Measurements from ENCODE around the gene CLEC4G.

Gene CLEC4G

DNA sequence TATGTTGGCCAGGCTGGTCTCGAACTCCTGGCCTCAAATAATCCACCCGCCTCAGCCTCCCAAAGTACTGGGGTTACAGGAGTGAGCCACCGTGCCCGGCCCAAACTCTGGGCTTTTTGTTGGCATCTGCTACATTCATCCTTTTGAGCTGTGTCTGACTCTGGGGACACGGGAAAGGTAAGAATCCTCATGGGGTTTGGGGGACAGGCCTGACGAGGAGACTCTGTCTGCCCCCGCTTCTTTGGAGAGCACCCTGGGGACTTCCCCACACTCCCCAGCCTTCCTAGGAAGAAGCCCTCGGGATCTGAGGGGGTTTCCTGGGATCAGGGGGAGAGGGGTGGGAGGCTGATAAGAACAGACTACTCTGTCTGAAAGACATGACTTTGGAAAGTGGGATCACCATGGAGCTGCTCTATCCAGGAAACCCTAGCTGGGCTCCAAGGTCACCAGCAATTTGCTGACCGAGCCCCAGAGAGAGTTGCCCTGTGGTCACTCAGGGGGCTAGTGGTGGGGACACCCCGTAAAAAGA is 21.9 kb downstream of the CLEC4G start:
- TF ChIP-seq NFIC (IDR thresholded peaks at IDR 0.05) (no peak), CEBPB (IDR thresholded peaks at IDR 0.05) (no peak), FOXM1 (IDR thresholded peaks at IDR 0.05; ENCODE audit: borderline replicate concordance, low read depth) (no peak)
- TF ChIP-seq, protein P1, sequence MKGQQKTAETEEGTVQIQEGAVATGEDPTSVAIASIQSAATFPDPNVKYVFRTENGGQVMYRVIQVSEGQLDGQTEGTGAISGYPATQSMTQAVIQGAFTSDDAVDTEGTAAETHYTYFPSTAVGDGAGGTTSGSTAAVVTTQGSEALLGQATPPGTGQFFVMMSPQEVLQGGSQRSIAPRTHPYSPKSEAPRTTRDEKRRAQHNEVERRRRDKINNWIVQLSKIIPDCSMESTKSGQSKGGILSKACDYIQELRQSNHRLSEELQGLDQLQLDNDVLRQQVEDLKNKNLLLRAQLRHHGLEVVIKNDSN (IDR thresholded peaks at IDR 0.05) = no peak

DNA sequence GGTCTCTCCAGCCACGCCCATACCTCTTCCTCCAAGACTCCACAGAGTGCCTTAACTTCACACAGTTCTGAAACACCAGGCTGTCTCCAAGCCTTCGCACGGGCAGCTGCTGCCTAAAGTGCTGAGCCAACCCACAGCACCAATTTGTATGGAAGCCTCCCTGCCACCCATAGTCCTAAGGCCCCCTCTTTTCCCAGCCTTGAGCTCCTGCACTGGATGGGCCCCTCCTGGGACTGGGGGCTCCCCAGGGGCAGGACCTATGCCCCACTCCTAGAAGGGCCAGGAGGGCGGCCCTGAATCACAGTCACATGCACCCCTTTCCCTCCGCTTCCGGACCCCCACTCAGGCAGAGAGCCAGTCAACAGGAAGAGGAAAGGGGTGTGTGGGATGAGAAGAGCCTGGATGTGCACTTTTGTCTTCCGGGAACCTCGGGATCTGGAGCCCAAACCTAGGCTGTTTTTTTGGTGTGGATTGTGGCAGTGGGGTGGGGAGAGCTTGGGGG is 24.9 kb downstream of the CLEC4G start:
- TF ChIP-seq CEBPB (IDR thresholded peaks at IDR 0.05) = no peak
- no peak for TF ChIP-seq YY1 (IDR thresholded peaks at IDR 0.05; ENCODE audit: low read depth)
- no peak for TF ChIP-seq TCF12 (IDR thresholded peaks at IDR 0.05; ENCODE audit: low read depth)
- TF ChIP-seq TEAD4 (IDR thresholded peaks at IDR 0.05) = no peak
- TF ChIP-seq, protein P2, sequence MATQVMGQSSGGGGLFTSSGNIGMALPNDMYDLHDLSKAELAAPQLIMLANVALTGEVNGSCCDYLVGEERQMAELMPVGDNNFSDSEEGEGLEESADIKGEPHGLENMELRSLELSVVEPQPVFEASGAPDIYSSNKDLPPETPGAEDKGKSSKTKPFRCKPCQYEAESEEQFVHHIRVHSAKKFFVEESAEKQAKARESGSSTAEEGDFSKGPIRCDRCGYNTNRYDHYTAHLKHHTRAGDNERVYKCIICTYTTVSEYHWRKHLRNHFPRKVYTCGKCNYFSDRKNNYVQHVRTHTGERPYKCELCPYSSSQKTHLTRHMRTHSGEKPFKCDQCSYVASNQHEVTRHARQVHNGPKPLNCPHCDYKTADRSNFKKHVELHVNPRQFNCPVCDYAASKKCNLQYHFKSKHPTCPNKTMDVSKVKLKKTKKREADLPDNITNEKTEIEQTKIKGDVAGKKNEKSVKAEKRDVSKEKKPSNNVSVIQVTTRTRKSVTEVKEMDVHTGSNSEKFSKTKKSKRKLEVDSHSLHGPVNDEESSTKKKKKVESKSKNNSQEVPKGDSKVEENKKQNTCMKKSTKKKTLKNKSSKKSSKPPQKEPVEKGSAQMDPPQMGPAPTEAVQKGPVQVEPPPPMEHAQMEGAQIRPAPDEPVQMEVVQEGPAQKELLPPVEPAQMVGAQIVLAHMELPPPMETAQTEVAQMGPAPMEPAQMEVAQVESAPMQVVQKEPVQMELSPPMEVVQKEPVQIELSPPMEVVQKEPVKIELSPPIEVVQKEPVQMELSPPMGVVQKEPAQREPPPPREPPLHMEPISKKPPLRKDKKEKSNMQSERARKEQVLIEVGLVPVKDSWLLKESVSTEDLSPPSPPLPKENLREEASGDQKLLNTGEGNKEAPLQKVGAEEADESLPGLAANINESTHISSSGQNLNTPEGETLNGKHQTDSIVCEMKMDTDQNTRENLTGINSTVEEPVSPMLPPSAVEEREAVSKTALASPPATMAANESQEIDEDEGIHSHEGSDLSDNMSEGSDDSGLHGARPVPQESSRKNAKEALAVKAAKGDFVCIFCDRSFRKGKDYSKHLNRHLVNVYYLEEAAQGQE (IDR thresholded peaks at IDR 0.05; ENCODE audit: low read depth) = no peak
- no peak for TF ChIP-seq NFIC (IDR thresholded peaks at IDR 0.05)
- TF ChIP-seq RAD21 (IDR thresholded peaks at IDR 0.05; ENCODE audit: low read depth) = no peak
- TF ChIP-seq, protein P1 (IDR thresholded peaks at IDR 0.05) = no peak
- no peak for TF ChIP-seq ZBTB7A (IDR thresholded peaks at IDR 0.05; ENCODE audit: low read depth)
- TF ChIP-seq, protein P3, sequence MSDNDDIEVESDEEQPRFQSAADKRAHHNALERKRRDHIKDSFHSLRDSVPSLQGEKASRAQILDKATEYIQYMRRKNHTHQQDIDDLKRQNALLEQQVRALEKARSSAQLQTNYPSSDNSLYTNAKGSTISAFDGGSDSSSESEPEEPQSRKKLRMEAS (IDR thresholded peaks at IDR 0.05) = no peak
- no peak for TF ChIP-seq FOXM1 (IDR thresholded peaks at IDR 0.05; ENCODE audit: borderline replicate concordance, low read depth)
- no peak for TF ChIP-seq EP300 (IDR thresholded peaks at IDR 0.05; ENCODE audit: borderline replicate concordance)
- no peak for TF ChIP-seq EGR1 (IDR thresholded peaks at IDR 0.05)
- TF ChIP-seq CREB1 (IDR thresholded peaks at IDR 0.05; ENCODE audit: low read depth) = no peak
- TF ChIP-seq TAF1 (IDR thresholded peaks at IDR 0.05; ENCODE audit: low read depth) = no peak

DNA sequence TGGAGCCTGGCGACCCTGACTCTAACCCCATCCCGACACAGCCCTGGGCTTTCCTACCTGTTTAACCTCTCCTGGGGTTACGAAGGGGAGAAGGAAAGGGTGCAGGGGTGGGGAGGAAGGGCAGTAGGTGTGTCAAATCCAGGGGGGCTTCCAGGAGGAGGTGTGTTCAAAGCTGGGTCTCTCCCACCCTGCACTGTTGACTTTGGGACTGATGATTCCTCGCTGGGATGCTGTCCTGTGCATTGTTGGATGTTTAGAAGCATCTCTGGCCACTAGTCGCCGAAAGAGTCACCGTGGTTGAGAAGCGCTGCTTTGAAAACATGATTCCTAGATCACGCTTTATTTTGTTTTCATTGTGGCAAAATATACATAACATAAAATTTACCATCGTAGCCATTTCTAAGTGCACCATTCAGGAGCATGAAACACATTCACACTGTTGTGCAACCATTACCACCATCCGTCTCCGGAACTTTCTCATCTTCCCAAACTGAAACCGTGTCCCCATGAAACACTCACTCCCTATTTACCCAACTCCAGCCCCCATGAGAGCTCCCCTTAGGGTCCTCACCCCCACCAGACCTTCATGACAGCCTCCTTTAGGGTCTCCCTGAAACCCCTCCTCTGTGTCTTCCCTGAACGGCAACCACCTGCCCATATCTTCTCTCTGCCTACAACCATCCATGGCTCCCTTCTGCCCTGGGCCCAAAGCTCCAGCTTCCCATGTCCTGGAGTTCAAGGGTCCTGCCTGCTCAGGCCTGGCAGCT is 25.5 kb downstream of the CLEC4G start:
- TF ChIP-seq NFIC (IDR thresholded peaks at IDR 0.05) (no peak), FOXM1 (IDR thresholded peaks at IDR 0.05; ENCODE audit: borderline replicate concordance, low read depth) (no peak), EP300 (IDR thresholded peaks at IDR 0.05; ENCODE audit: borderline replicate concordance) (no peak), EGR1 (IDR thresholded peaks at IDR 0.05) (no peak), CREB1 (IDR thresholded peaks at IDR 0.05; ENCODE audit: low read depth) (no peak), ZBTB7A (IDR thresholded peaks at IDR 0.05; ENCODE audit: low read depth) (no peak), YY1 (IDR thresholded peaks at IDR 0.05; ENCODE audit: low read depth) (no peak)
- TF ChIP-seq, protein P2 (IDR thresholded peaks at IDR 0.05; ENCODE audit: low read depth) = no peak
- TF ChIP-seq, protein P1 (IDR thresholded peaks at IDR 0.05) = no peak
- TF ChIP-seq, protein P3 (IDR thresholded peaks at IDR 0.05) = no peak

DNA sequence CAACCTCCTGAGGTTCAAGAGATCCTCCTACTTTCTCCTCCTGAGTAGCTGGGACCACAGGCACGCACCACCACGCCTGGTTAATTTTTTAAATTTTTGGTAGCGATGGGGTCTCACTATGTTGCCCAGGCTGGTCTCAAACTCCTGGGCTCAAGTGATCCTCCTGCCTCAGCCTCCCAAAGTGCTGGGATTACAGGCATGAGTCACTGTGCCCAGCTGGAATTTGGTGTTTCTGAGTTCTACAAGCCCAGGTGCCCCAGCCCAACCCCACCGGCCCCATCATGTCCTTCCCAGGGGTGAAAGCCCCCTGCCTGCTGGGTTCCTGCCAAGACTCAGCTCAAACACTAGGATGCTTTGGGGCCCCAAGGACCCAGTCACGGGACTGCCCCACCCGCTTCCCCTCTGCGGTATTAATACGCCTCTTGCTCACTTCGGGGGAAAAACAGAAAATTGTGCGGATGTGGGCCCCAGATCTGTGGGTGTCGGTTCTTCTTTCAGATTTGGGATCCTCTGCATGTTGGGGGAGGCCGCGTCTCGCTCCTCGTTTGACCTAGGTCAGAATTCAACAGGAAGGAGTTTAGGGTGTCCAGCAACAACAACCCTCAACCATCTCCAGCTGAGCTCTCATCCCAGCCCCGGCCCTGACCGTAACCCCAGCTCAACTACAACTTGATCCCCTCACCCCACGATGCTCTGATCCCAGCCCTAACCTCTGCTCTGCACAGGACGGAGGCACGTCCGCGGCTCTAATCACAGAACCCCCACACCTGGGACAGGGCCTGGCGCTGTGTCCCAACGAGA is 26.3 kb downstream of the CLEC4G start:
- TF ChIP-seq, protein P1 (IDR thresholded peaks at IDR 0.05) = no peak
- no peak for TF ChIP-seq YY1 (IDR thresholded peaks at IDR 0.05; ENCODE audit: low read depth)
- no peak for TF ChIP-seq NFIC (IDR thresholded peaks at IDR 0.05)
- no peak for TF ChIP-seq TCF12 (IDR thresholded peaks at IDR 0.05; ENCODE audit: low read depth)
- TF ChIP-seq, protein P2 (IDR thresholded peaks at IDR 0.05; ENCODE audit: low read depth) = no peak
- TF ChIP-seq FOXM1 (IDR thresholded peaks at IDR 0.05; ENCODE audit: borderline replicate concordance, low read depth) = no peak
- TF ChIP-seq CEBPB (IDR thresholded peaks at IDR 0.05) = no peak
- TF ChIP-seq TEAD4 (IDR thresholded peaks at IDR 0.05) = no peak

Data from Ishikawa (cell line).